Right lobe of liver (tissue), 6 donors: Measurements from ENCODE around the gene UROC1. TPM values are rescaled to one million over a fixed set of nuclear protein-coding genes. Genes with fewer than 3 reads are reported as not detected.

Source experiments
- ATAC-seq, 4 donors: fragments of 200-7000 bp; cut with Tn5 transposase; one replicate each; pipeline ENCODE4 v1.9.1; 2020; ENCODE audit warnings: mild to moderate bottlenecking in 4 of 4, moderate library complexity in 4 of 4
- DNase-seq, 3 donors: peaks; one replicate each; pipeline ENCODE4 v3.0.0-alpha.2; 2020
- H3K27ac ChIP-seq, 3 donors: fragments of 200-600 bp; one replicate each; pipeline ENCODE4 v1.8.0; 2022
- H3K27me3 ChIP-seq, 2 donors: fragments of 200-600 bp; one replicate each; pipeline ENCODE4 v1.8.0; 2022
- H3K36me3 ChIP-seq, 4 donors: fragments of 200-600 bp; sonication (generic) in 1 of 4; one replicate each; pipeline versions ENCODE4 v1.5.1 to v1.8.0; 2017 to 2022; ENCODE audit warnings: control low read depth in 1 of 4
- H3K4me1 ChIP-seq, 4 donors: fragments of 200-600 bp; sonication (generic) in 1 of 4; one replicate each; pipeline versions ENCODE4 v1.5.1 to v1.8.0; 2017 to 2022; ENCODE audit warnings: control low read depth in 1 of 4
- H3K4me3 ChIP-seq, 3 donors: fragments of 200-600 bp; one replicate each; pipeline ENCODE4 v1.8.0; 2022
- H3K9me3 ChIP-seq, 4 donors: fragments of 200-600 bp; sonication (generic) in 1 of 4; one replicate each; pipeline versions ENCODE4 v1.5.1 to v1.8.0; 2017 to 2022; ENCODE audit warnings: control low read depth in 1 of 4
- POLR2A ChIP-seq: fragments of 450-650 bp; IDR thresholded peaks from one replicate; pipeline ENCODE4 v1.6.1; 2017; ENCODE audit warnings: antibody characterized with exemption, mild to moderate bottlenecking
- WGBS: methylation state at CpG from one replicate; pipeline ENCODE4 v1.1.6; 2018; ENCODE audit warnings: low coverage, low lambda C conversion rate; ENCODE audit not compliant: insufficient coverage; ENCODE audit errors: missing lambda C conversion rate; 5-methylcytosine and 5-hydroxymethylcytosine counted together
- intact Hi-C, 2 donors: fragments of 100-400 bp; cut with DNase I; formaldehyde crosslinking; loops; one replicate each; pipeline versions ENCODE4 v1.11.2 to v1.14.1; 2022
- total RNA-seq, 6 experiments: library from RNA; depleted of rRNA in 2 of 6; stranded (reverse); fragments of >200 nt in 2 of 6; fragmentation: NEBNext Ultra II Directional in 3 of 6; extraction: Animal tissue kit (Norgen Biotek cat#: 25700) in 3 of 6; gene quantifications; one replicate each; pipeline versions ENCODE4 v1.1.0 to v1.2.4, GENCODE V29; 2016 to 2023
- TF ChIP-seq, protein P1 (sequence below), 4 donors: fragments of 200-600 bp in 3 of 4; fragments of 450-650 bp in 1 of 4; IDR thresholded peaks; one replicate each; pipeline versions ENCODE4 v1.5.1 to v1.8.0; 2016 to 2022; ENCODE audit warnings: antibody characterized with exemption in 4 of 4, mild to moderate bottlenecking in 2 of 4
- donor health status: DM: no; HTN: yes; CAD: no.
- donor health status: DM: no; HTN: no; CAD: no.
- donor health status: DM: no; HTN: no; CAD: no.
- donor health status: DM: no; HTN: yes; CAD: no.
- donor health status: DM: no; HTN: yes; CAD: no.

The UROC1 gene
- total RNA-seq, 6 experiments from 2014 or later: 15.1 to 101 (median 55.8) TPM

- intact Hi-C loops: no loop called here
- no peak overlapping the region for H3K27ac ChIP-seq
- no peaks in the 10 kb centered on the region for H3K27me3 ChIP-seq
- TF ChIP-seq, protein P1, sequence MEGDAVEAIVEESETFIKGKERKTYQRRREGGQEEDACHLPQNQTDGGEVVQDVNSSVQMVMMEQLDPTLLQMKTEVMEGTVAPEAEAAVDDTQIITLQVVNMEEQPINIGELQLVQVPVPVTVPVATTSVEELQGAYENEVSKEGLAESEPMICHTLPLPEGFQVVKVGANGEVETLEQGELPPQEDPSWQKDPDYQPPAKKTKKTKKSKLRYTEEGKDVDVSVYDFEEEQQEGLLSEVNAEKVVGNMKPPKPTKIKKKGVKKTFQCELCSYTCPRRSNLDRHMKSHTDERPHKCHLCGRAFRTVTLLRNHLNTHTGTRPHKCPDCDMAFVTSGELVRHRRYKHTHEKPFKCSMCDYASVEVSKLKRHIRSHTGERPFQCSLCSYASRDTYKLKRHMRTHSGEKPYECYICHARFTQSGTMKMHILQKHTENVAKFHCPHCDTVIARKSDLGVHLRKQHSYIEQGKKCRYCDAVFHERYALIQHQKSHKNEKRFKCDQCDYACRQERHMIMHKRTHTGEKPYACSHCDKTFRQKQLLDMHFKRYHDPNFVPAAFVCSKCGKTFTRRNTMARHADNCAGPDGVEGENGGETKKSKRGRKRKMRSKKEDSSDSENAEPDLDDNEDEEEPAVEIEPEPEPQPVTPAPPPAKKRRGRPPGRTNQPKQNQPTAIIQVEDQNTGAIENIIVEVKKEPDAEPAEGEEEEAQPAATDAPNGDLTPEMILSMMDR (IDR thresholded peaks at IDR 0.05): no peak
- TF ChIP-seq POLR2A: no peak
- peaks cover 0 to 15% (median 0%) of the 10 kb centered on the region in 4 donors for H3K36me3 ChIP-seq
- DNase-seq (peak in 2 of 3 donors; percentile 8 to 31), ATAC-seq (no peak)
- 62% methylated on average over 7 of the region's 12 CpGs for WGBS
- H3K4me1 ChIP-seq: peaks cover 0 to 7% (median 0%) of the 10 kb centered on the region in 4 donors
- H3K4me3 ChIP-seq: no peak overlapping the region
- H3K9me3 ChIP-seq: no peaks in the 10 kb centered on the region
Observed at GRCh38 chr3:126494204-126494969, 23.2 kb downstream of the UROC1 start.

GRCh38 chr3:126493739-126494138 is 23.8 kb downstream of the UROC1 start:
- H3K4me1 ChIP-seq: peaks cover 0 to 7% (median 0%) of the 10 kb centered on the region in 4 donors
- no peak overlapping the region for H3K27ac ChIP-seq
- ATAC-seq (no peak), DNase-seq (peak in 2 of 3 donors; percentile 15 to 37)
- intact Hi-C loops: no loop called here
- 80% methylated on average over 9 of the region's 9 CpGs for WGBS
- no peak overlapping the region for H3K4me3 ChIP-seq
- no peaks in the 10 kb centered on the region for H3K27me3 ChIP-seq
- peaks cover 0 to 16% (median 0%) of the 10 kb centered on the region in 4 donors for H3K36me3 ChIP-seq
- no peak for TF ChIP-seq POLR2A
- TF ChIP-seq, protein P1 (IDR thresholded peaks at IDR 0.05): no peak
- no peaks in the 10 kb centered on the region for H3K9me3 ChIP-seq

DNA sequence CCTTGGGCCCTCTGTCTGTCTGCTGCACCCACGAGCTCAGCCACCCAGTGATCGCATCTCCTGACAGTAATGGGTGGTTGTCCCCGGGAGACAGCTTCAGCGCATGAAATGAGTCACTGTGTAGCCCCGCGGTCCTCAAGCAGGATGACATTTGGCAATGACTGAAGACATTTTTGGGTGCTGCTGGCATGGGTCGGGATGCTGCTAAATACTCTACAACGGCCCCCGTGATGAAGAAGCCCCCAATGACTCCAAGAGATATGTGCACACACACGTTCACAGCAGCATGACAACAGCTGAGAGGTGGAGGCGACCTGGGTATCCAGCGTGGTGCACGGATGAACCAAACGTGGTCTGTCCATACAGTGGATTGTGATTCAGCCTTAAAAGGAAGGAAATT is 24.5 kb downstream of the UROC1 start:
- intact Hi-C loops: no loop called here

GRCh38 chr3:126491221-126492013 is 26.2 kb downstream of the UROC1 start:
- intact Hi-C loops: no loop called here
- peaks cover 0 to 27% (median 0%) of the 10 kb centered on the region in 4 donors for H3K36me3 ChIP-seq
- ATAC-seq: peak; percentile 54 to 74 (median 70)
- peaks cover 0 to 15% (median 0%) of the 10 kb centered on the region in 4 donors for H3K4me1 ChIP-seq
- no peak overlapping the region for H3K27ac ChIP-seq
- WGBS: 79% methylated on average over 12 of the region's 21 CpGs
- peak; percentile 56 to 77 (median 71) for DNase-seq
- TF ChIP-seq, protein P1 (IDR thresholded peaks at IDR 0.05): no peak
- TF ChIP-seq POLR2A: no peak
- no peaks in the 10 kb centered on the region for H3K9me3 ChIP-seq
- no peak overlapping the region for H3K4me3 ChIP-seq
- no peaks in the 10 kb centered on the region for H3K27me3 ChIP-seq

More for the DNA sequence above, 24.5 kb downstream of the UROC1 start:
- WGBS: 65% methylated on average over 6 of the region's 14 CpGs
- Histone ChIP-seq H3K9me3 (no peaks in the 10 kb centered on the region), H3K4me3 (no peak overlapping the region), H3K27me3 (no peaks in the 10 kb centered on the region), H3K27ac (no peak overlapping the region), H3K4me1 (peaks cover 0 to 7% (median 0%) of the 10 kb centered on the region in 4 donors), H3K36me3 (peaks cover 0 to 23% (median 0%) of the 10 kb centered on the region in 4 donors)
- DNase-seq: peak in 2 of 3 donors; percentile 8 to 39
- no peak for TF ChIP-seq POLR2A
- TF ChIP-seq, protein P1 (IDR thresholded peaks at IDR 0.05): no peak
- no peak for ATAC-seq
